HepG2 (cell line): ENCODE measurements around the gene KLHL36. TPM values are rescaled to one million over a fixed set of nuclear protein-coding genes. Genes with fewer than 3 reads are reported as not detected.
A peak's percentile ranks its signal among the peaks of the same experiment; 100 is the strongest.

Experiments used
- ATAC-seq: fragments of 200-7000 bp; cut with Tn5 transposase; 3 replicates; pipeline ENCODE4 v1.9.1; 2020; ENCODE audit warnings: mild to moderate bottlenecking, moderate library complexity
- BruUV-seq: library from RNA; stranded (reverse); fragments of 400-500 nt; replicated peaks from 2 replicates; lab custom pipeline; 2021; lab: Mats Ljungman, UMichigan
- CTCF ChIA-PET: fragments of 300-600 bp; formaldehyde crosslinking; extraction: SDS; loops from one replicate; lab custom pipeline; 2021; ENCODE audit warnings: low total read pairs, inconsistent platforms, low intra/inter-chr PET ratio; lab: Yijun Ruan, JAX
- POLR2A ChIA-PET: fragments of 350-600 bp; sonication (Branson Sonifier 250); formaldehyde crosslinking; loops from one replicate; lab custom pipeline; 2020; ENCODE audit warnings: antibody characterized with exemption, inconsistent platforms; lab: Yijun Ruan, JAX
- DNase-seq: peaks from one replicate; pipeline ENCODE4 v3.0.0-alpha.2; 2015; ENCODE audit warnings: low spot score
- FAIRE-seq: peaks from 3 replicates; lab custom pipeline; 2011; peaks lifted over from hg19 to GRCh38; lab: Jason Lieb, UNC
- H2AFZ ChIP-seq: one replicate; pipeline ENCODE4 v1.6.1; 2011; ENCODE audit warnings: low read length, inconsistent platforms
- H3K27ac ChIP-seq: fragments of 300-600 bp; 3 replicates; pipeline ENCODE4 v1.8.0; 2011; ENCODE audit warnings: mixed run types, mild to moderate bottlenecking, mixed read lengths, low read length, inconsistent platforms; ENCODE audit not compliant: insufficient read depth; ENCODE audit errors: extremely low read length
- H3K27me3 ChIP-seq, 2 experiments: fragments of 200-600 bp in 1 of 2; 2 replicates in 1 of 2; 3 replicates in 1 of 2; pipeline versions ENCODE4 v1.6.0 to v1.8.0; 2011; ENCODE audit warnings: low read length in 2 of 2, mild to moderate bottlenecking in 2 of 2, moderate library complexity in 2 of 2, inconsistent platforms in 1 of 2; ENCODE audit not compliant: insufficient read depth in 2 of 2, control insufficient read depth in 1 of 2
- H3K36me3 ChIP-seq, 2 experiments: fragments of 200-600 bp in 1 of 2; replicated peaks in 1 of 2; 2 replicates in 1 of 2; 3 replicates in 1 of 2; pipeline versions ENCODE4 v1.5.1 to v1.8.0; 2011; ENCODE audit warnings: low read length in 2 of 2, inconsistent platforms in 1 of 2; ENCODE audit not compliant: insufficient read depth in 2 of 2, control insufficient read depth in 1 of 2
- H3K4me1 ChIP-seq: 2 replicates; pipeline ENCODE4 v1.5.1; 2012; ENCODE audit warnings: low read length, inconsistent platforms; ENCODE audit not compliant: insufficient read depth
- H3K4me2 ChIP-seq: 2 replicates; pipeline ENCODE4 v1.6.0; 2011; ENCODE audit warnings: low read depth, low read length, inconsistent platforms
- H3K4me3 ChIP-seq, 3 experiments: fragments of 200-600 bp in 1 of 3; sonication (generic), shearing (Covaris generic) in 1 of 3; replicated peaks in 1 of 3; 2 replicates each; pipeline ENCODE4 v1.5.1; 2011 to 2016; ENCODE audit warnings: low read length in 3 of 3, inconsistent platforms in 2 of 3, low read depth in 2 of 3, mild to moderate bottlenecking in 2 of 3, control low read depth in 1 of 3, mixed read lengths in 1 of 3; ENCODE audit not compliant: insufficient read depth in 1 of 3
- H3K79me2 ChIP-seq: one replicate; pipeline ENCODE4 v1.6.1; 2011; ENCODE audit warnings: low read length, inconsistent platforms; ENCODE audit not compliant: insufficient read depth
- H3K9ac ChIP-seq: 2 replicates; pipeline ENCODE4 v1.6.0; 2011; ENCODE audit warnings: mild to moderate bottlenecking, low read depth, low read length, inconsistent platforms; ENCODE audit not compliant: insufficient read depth
- H3K9me3 ChIP-seq: 2 replicates; pipeline ENCODE4 v1.5.1; 2012; ENCODE audit warnings: mild to moderate bottlenecking, low read length
- H4K20me1 ChIP-seq: 2 replicates; pipeline ENCODE4 v1.6.0; 2011; ENCODE audit warnings: inconsistent platforms, mild to moderate bottlenecking, low read length, moderate library complexity; ENCODE audit not compliant: insufficient read depth
- EEA1 ChIP-seq: sonication (generic); formaldehyde crosslinking; IDR thresholded peaks from 2 replicates; pipeline ENCODE4 v1.5.1; 2020; ENCODE audit warnings: mild to moderate bottlenecking, missing genetic modification reagents, borderline replicate concordance
- FOSL1 ChIP-seq: sonication (generic); formaldehyde crosslinking; IDR thresholded peaks from 2 replicates; pipeline ENCODE4 v1.9.0; 2021; ENCODE audit warnings: missing genetic modification reagents, borderline replicate concordance
- KDM3A ChIP-seq: IDR thresholded peaks from 2 replicates; pipeline ENCODE4 v1.6.1; 2018; ENCODE audit warnings: low read depth, missing compliant biosample characterization
- MXI1 ChIP-seq: IDR thresholded peaks from 3 replicates; pipeline ENCODE4 v1.6.1; 2012; ENCODE audit warnings: low read depth, low read length, inconsistent platforms, borderline replicate concordance
- NAIF1 ChIP-seq: sonication (generic); formaldehyde crosslinking; IDR thresholded peaks from 2 replicates; pipeline ENCODE4 v1.5.0; 2020; ENCODE audit warnings: mild to moderate bottlenecking, missing genetic modification reagents, borderline replicate concordance
- NCOA5 ChIP-seq: sonication (generic); formaldehyde crosslinking; IDR thresholded peaks from 2 replicates; pipeline ENCODE4 v1.4.0; 2020; ENCODE audit warnings: missing genetic modification reagents
- PLRG1 ChIP-seq: fragments of 450-650 bp; conservative IDR thresholded peaks from 2 replicates; pipeline ENCODE4 v1.6.1; 2016
- RARG ChIP-seq: sonication (generic); formaldehyde crosslinking; IDR thresholded peaks from 2 replicates; pipeline ENCODE4 v1.4.0; 2020; ENCODE audit warnings: low read depth, mild to moderate bottlenecking, missing genetic modification reagents
- RCOR2 ChIP-seq: IDR thresholded peaks from 2 replicates; pipeline ENCODE4 v1.6.1; 2016; ENCODE audit warnings: missing biosample characterization, missing genetic modification reagents
- RFX1 ChIP-seq: fragments of 450-650 bp; IDR thresholded peaks from 2 replicates; pipeline ENCODE4 v1.6.1; 2017
- SMC3 ChIP-seq: IDR thresholded peaks from 2 replicates; pipeline ENCODE4 v1.6.1; 2011; ENCODE audit warnings: low read length, improper control_type of control experiment
- SSRP1 ChIP-seq: IDR thresholded peaks from 2 replicates; pipeline ENCODE4 v1.6.1; 2016; ENCODE audit warnings: control low read depth
- ZC3H4 ChIP-seq: sonication (generic); formaldehyde crosslinking; IDR thresholded peaks from 2 replicates; pipeline ENCODE4 v1.4.0; 2020; ENCODE audit warnings: missing genetic modification reagents, borderline replicate concordance
- ZFX ChIP-seq: sonication (generic); formaldehyde crosslinking; IDR thresholded peaks from 2 replicates; pipeline ENCODE4 v1.4.0; 2020; ENCODE audit warnings: mild to moderate bottlenecking, low read depth, missing genetic modification reagents, moderate library complexity
- ZNF33B ChIP-seq: sonication (generic); formaldehyde crosslinking; IDR thresholded peaks from 2 replicates; pipeline ENCODE4 v1.5.1; 2020; ENCODE audit warnings: mild to moderate bottlenecking, missing genetic modification reagents
- ZNF468 ChIP-seq: sonication (generic); formaldehyde crosslinking; IDR thresholded peaks from 2 replicates; pipeline ENCODE4 v1.8.0; 2022; ENCODE audit warnings: mild to moderate bottlenecking, moderate library complexity, missing genetic modification reagents
- ZNF672 ChIP-seq: sonication (generic); formaldehyde crosslinking; IDR thresholded peaks from 2 replicates; pipeline ENCODE4 v1.8.1; 2022; ENCODE audit warnings: missing genetic modification reagents
- WGBS: methylation state at CpG from one replicate; pipeline ENCODE4 v1.1.6; 2017; ENCODE audit warnings: low lambda C conversion rate; 5-methylcytosine and 5-hydroxymethylcytosine counted together
- in situ Hi-C: cut with HindIII; loops from 2 replicates; pipeline ENCODE4 v1.10.0; 2017; ENCODE audit warnings: low pct_unique_long_range_greater_than_20kb; ENCODE audit not compliant: extremely low pct_ligation_motif_present
- intact Hi-C: fragments of 100-400 bp; cut with micrococcal nuclease; formaldehyde crosslinking; loops from one replicate; pipeline ENCODE4 v1.10.0; 2022; ENCODE audit not compliant: unreplicated experiment
- polyA plus RNA-seq, 8 experiments: library from polyadenylated mRNA; depleted of rRNA in 3 of 8; stranded (reverse) in 7 of 8; unstranded in 1 of 8; fragments of >200 nt; fragmentation: Illumina TruSeq in 4 of 8; extraction: Trizol in 4 of 8; gene quantifications; 2 replicates each; pipeline versions ENCODE4 v1.2.1 to v1.2.3, GENCODE V29; 2011 to 2016; ENCODE audit warnings: low read depth in 4 of 8, missing spikeins in 1 of 8, mixed read lengths in 1 of 8; ENCODE audit not compliant: insufficient read depth in 1 of 8
- total RNA-seq, 5 experiments: library from RNA; depleted of rRNA; stranded (reverse); fragments of >200 nt; fragmentation: Illumina TruSeq; extraction: Trizol; gene quantifications; 2 replicates each; pipeline ENCODE4 v1.2.3, GENCODE V29; 2016; ENCODE audit warnings: low read depth in 1 of 5
- TF ChIP-seq, protein P1 (sequence below): sonication (generic); formaldehyde crosslinking; IDR thresholded peaks from 2 replicates; pipeline ENCODE4 v1.4.0; 2020; ENCODE audit warnings: low read depth, mild to moderate bottlenecking, missing genetic modification reagents
- TF ChIP-seq, protein P2 (sequence below): sonication (generic); formaldehyde crosslinking; IDR thresholded peaks from 2 replicates; pipeline ENCODE4 v1.4.0; 2020; ENCODE audit warnings: missing genetic modification reagents, mild to moderate bottlenecking, borderline replicate concordance
- TF ChIP-seq, protein P3 (sequence below): sonication (generic); formaldehyde crosslinking; IDR thresholded peaks from 2 replicates; pipeline ENCODE4 v1.4.0; 2020; ENCODE audit warnings: missing genetic modification reagents

Gene KLHL36
- total and polyA plus RNA-seq, 2 of the 13 experiments (the other 11 are each of a cell fraction or from before 2014, with no cell fraction given), result 24.3 to 26.0 TPM

DNA sequence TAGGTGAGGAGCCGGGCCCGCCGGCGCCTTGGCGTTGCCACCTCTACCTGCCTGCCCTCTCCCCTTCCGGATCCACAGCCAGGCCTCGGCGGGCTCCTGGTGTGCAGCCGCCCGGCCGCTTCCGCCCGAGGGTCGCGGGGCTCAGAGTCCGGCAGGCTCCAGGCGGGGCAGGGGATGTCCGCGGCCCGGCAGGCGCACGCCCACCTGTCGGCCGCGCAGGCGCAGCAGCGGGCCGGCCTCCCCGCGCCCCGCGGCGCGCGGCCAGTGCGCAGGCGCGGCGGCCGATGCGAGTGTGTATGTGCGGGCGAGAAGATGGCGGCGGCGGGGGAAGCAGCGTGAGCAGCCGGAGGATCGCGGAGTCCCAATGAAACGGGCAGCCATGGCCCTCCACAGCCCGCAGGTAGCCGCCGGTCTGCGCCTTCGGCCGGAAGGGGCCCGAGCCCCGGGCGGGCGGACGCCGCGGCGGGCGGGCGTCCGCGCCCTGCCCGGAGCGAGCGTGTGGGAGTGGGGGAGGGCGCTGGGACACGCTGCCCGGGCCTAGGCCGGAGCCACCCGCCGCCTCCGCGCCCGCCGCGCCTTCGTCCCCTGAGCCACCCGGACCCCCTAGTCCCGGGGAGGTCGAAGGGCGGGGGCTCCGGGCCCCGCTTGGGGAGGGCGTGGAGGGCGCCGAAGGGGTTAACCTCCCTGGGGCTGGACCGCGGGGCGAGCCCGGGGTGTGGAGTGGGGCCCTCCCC lies 51.6 kb downstream of the KLHL36 start, which contains the start of gene USP10:
Gene USP10 (plus strand): TSS at position 289 of the 734 bp plus-strand sequence. CDS start 91 bp downstream, at position 380.
- intact Hi-C loops, result loop anchor here (2.0 kb wide), 1 partner anchor 27 kb away; no protein-coding TSS in a partner anchor
- WGBS, result 0% methylated on average over 2 of the region's 97 CpGs
- H3K4me2 ChIP-seq, result peak within 1 kb of the TSS; percentile 94
- peaks cover 53% of the 10 kb centered on the region for H3K79me2 ChIP-seq
- peak; percentile 89 for DNase-seq
- ATAC-seq, result peak; percentile 98
- H3K4me1 ChIP-seq, result peaks cover 49% of the 10 kb centered on the region
- peak within 1 kb of the TSS; percentile 96 for H3K9ac ChIP-seq
- in situ Hi-C loops, result no loop called here
- peaks cover 0 to 4% of the 10 kb centered on the region in 2 experiments; a peak in 2 of 5 replicates for H3K36me3 ChIP-seq
- no peak for FAIRE-seq
- ChIA-PET CTCF (no interaction called here), POLR2A (interaction anchor here (0.7 to 2.0 kb wide), 6 partner anchors 8 to 28 kb away, joined by 3 to 10 read pairs (median 4); no protein-coding TSS in a partner anchor)
- peaks cover 43% of the 10 kb centered on the region for H4K20me1 ChIP-seq
- BruUV-seq, result no TSS peak
- H3K4me3 ChIP-seq, result peak within 1 kb of the TSS; percentile 70 to 92 (median 88)
- peak within 1 kb of the TSS; percentile 49 for H2AFZ ChIP-seq
- H3K9me3 ChIP-seq, result no peaks in the 10 kb centered on the region
- H3K27me3 ChIP-seq, result no peaks in the 10 kb centered on the region; a peak in 1 of 5 replicates
- H3K27ac ChIP-seq, result peak within 1 kb of the TSS; percentile 93
- no peak; the same call in 1 of the 2 replicates for TF ChIP-seq ZC3H4 (CRISPR knock-in tag)
- TF ChIP-seq ZNF33B, result no peak
- no peak for TF ChIP-seq SMC3
- TF ChIP-seq, protein P1, sequence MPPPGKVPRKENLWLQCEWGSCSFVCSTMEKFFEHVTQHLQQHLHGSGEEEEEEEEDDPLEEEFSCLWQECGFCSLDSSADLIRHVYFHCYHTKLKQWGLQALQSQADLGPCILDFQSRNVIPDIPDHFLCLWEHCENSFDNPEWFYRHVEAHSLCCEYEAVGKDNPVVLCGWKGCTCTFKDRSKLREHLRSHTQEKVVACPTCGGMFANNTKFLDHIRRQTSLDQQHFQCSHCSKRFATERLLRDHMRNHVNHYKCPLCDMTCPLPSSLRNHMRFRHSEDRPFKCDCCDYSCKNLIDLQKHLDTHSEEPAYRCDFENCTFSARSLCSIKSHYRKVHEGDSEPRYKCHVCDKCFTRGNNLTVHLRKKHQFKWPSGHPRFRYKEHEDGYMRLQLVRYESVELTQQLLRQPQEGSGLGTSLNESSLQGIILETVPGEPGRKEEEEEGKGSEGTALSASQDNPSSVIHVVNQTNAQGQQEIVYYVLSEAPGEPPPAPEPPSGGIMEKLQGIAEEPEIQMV, result peak; percentile 56; the same call in 1 of the 2 replicates
- TF ChIP-seq EEA1, result no peak; the same call in none of the 2 replicates
- no peak for TF ChIP-seq SSRP1
- TF ChIP-seq NCOA5 (CRISPR knock-in tag), result no peak
- peak; percentile 77; the same call in 2 of the 3 replicates for TF ChIP-seq MXI1
- no peak for TF ChIP-seq RCOR2 (CRISPR knock-in tag)
- TF ChIP-seq, protein P2, sequence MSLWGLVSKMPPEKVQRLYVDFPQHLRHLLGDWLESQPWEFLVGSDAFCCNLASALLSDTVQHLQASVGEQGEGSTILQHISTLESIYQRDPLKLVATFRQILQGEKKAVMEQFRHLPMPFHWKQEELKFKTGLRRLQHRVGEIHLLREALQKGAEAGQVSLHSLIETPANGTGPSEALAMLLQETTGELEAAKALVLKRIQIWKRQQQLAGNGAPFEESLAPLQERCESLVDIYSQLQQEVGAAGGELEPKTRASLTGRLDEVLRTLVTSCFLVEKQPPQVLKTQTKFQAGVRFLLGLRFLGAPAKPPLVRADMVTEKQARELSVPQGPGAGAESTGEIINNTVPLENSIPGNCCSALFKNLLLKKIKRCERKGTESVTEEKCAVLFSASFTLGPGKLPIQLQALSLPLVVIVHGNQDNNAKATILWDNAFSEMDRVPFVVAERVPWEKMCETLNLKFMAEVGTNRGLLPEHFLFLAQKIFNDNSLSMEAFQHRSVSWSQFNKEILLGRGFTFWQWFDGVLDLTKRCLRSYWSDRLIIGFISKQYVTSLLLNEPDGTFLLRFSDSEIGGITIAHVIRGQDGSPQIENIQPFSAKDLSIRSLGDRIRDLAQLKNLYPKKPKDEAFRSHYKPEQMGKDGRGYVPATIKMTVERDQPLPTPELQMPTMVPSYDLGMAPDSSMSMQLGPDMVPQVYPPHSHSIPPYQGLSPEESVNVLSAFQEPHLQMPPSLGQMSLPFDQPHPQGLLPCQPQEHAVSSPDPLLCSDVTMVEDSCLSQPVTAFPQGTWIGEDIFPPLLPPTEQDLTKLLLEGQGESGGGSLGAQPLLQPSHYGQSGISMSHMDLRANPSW (CRISPR knock-in tag), result no peak; the same call in 1 of the 2 replicates
- no peak for TF ChIP-seq RFX1
- TF ChIP-seq ZNF672 (CRISPR knock-in tag), result peak; percentile 83; the same call in 1 of the 2 replicates
- peak; percentile 98 for TF ChIP-seq ZFX
- peak; percentile 75 for TF ChIP-seq KDM3A (CRISPR knock-in tag)
- no peak for TF ChIP-seq ZNF468 (CRISPR knock-in tag)
- TF ChIP-seq FOSL1, result no peak
- TF ChIP-seq PLRG1, result no peak
- TF ChIP-seq RARG (CRISPR knock-in tag), result no peak
- TF ChIP-seq NAIF1 (CRISPR knock-in tag), result no peak
- TF ChIP-seq, protein P3, sequence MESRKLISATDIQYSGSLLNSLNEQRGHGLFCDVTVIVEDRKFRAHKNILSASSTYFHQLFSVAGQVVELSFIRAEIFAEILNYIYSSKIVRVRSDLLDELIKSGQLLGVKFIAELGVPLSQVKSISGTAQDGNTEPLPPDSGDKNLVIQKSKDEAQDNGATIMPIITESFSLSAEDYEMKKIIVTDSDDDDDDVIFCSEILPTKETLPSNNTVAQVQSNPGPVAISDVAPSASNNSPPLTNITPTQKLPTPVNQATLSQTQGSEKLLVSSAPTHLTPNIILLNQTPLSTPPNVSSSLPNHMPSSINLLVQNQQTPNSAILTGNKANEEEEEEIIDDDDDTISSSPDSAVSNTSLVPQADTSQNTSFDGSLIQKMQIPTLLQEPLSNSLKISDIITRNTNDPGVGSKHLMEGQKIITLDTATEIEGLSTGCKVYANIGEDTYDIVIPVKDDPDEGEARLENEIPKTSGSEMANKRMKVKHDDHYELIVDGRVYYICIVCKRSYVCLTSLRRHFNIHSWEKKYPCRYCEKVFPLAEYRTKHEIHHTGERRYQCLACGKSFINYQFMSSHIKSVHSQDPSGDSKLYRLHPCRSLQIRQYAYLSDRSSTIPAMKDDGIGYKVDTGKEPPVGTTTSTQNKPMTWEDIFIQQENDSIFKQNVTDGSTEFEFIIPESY (CRISPR knock-in tag), result no peak
